Breast epithelium (tissue), 3 donors: ENCODE measurements around the gene ELF3.

Experiments used
- POLR2A ChIP-seq: fragments of 450-650 bp; IDR thresholded peaks from one replicate; pipeline ENCODE4 v1.6.1; 2016; ENCODE audit warnings: antibody characterized with exemption, mild to moderate bottlenecking, moderate library complexity
- POLR2AphosphoS5 ChIP-seq, 3 donors: sonication (generic); formaldehyde crosslinking; IDR thresholded peaks; one replicate each; pipeline ENCODE4 v1.6.1; 2017; ENCODE audit warnings: antibody characterized with exemption in 3 of 3
- TF ChIP-seq, protein P1 (sequence below), 3 donors: fragments of 450-650 bp; IDR thresholded peaks; one replicate each; pipeline ENCODE4 v1.5.1; 2016 to 2017; ENCODE audit warnings: antibody characterized with exemption in 3 of 3, mild to moderate bottlenecking in 3 of 3, moderate library complexity in 3 of 3

DNA sequence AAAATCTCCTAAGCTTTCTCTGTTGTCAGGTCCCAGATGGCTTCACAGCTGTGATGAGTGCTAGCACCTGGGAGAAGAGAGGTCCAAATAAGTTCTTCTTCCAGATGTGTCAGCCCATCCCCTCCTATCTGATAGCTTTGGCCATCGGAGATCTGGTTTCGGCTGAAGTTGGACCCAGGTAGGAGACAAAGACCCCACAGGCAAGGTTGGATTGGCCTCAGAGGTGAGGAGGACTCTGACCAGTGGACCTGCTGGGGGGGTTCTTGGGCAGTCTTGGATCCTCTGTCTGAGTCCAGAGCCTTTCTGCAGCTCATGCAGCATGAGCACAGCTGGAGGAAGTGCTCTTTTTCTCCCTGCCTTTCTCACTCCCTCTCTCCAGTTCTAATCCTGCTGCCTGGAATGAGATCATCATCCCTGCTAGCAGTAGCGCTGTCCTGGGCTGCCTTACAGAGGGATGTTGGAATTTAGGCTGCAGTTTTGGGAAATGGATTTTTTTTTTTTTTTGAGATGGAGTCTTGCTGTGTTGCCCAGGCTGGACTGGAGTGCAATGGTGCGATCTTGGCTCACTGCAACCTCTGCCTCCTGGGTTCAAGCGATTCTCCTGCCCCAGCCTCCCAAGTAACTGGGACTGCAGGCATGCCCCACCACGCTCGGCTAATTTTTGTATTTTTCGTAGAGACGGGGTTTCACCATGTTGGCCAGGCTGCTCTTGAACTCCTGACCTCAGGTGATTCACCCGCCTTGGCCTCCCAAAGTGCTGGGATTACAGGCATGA is 20.8 kb upstream of the ELF3 start:
- TF ChIP-seq, protein P1, sequence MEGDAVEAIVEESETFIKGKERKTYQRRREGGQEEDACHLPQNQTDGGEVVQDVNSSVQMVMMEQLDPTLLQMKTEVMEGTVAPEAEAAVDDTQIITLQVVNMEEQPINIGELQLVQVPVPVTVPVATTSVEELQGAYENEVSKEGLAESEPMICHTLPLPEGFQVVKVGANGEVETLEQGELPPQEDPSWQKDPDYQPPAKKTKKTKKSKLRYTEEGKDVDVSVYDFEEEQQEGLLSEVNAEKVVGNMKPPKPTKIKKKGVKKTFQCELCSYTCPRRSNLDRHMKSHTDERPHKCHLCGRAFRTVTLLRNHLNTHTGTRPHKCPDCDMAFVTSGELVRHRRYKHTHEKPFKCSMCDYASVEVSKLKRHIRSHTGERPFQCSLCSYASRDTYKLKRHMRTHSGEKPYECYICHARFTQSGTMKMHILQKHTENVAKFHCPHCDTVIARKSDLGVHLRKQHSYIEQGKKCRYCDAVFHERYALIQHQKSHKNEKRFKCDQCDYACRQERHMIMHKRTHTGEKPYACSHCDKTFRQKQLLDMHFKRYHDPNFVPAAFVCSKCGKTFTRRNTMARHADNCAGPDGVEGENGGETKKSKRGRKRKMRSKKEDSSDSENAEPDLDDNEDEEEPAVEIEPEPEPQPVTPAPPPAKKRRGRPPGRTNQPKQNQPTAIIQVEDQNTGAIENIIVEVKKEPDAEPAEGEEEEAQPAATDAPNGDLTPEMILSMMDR (IDR thresholded peaks at IDR 0.05) = no peak
- TF ChIP-seq POLR2AphosphoS5 (IDR thresholded peaks at IDR 0.05) (no peak), POLR2A (no peak)
